Measurements from ENCODE around the gene MICAL3.

GRCh38 chr22:17833489-17833888, 190.9 kb downstream of the MICAL3 start:
- no peak for TF ChIP-seq CTCF (IDR thresholded peaks at IDR 0.05)
- no peak for TF ChIP-seq POLR2A (IDR thresholded peaks at IDR 0.05)
